A549 treated with CORT108297 at 1 μM for 4 hours (cell line): Measurements from ENCODE around the gene ZMIZ1. TPM values are rescaled to one million over a fixed set of nuclear protein-coding genes. Genes with fewer than 3 reads are reported as not detected.

Experiments
- total RNA-seq: library from RNA; stranded (reverse); fragments of 200-300 nt; extraction: Qiagen RNA extraction; gene quantifications from 5 replicates; pipeline ENCODE4 v1.2.3, GENCODE V29; 2022

ZMIZ1 gene
- 54.3 to 65.9 TPM (median 61.7 TPM) in 5 replicates for total RNA-seq

GRCh38 chr10:79068562-79069324, at the start of gene ZMIZ1:
Gene ZMIZ1, plus strand, starts transcription at chr10:79068966. Its CDS starts 132,667 bp downstream, at chr10:79201633.

GRCh38 chr10:79347226-79347893, 278.6 kb downstream of the ZMIZ1 start, which contains the start of gene PPIF:
Gene PPIF, plus strand, starts transcription at chr10:79347469. Its CDS starts 80 bp downstream, at chr10:79347549.

